GM10266 (cell line): ENCODE results near the gene OXCT2.

Source experiments
- DNase-seq: peaks from one replicate; pipeline ENCODE4 v3.0.0; 2012; ENCODE audit errors: extremely low spot score
- CTCF ChIP-seq: IDR thresholded peaks from 2 replicates; pipeline ENCODE4 v1.5.1; 2012; ENCODE audit warnings: mild to moderate bottlenecking, low read depth; ENCODE audit not compliant: control insufficient read depth, insufficient read depth; ENCODE audit errors: missing control alignments

Gene OXCT2

GRCh38 chr1:39735731-39736130 is 35.4 kb downstream of the OXCT2 start:
- no peak for DNase-seq

GRCh38 chr1:39733161-39733560 is 38.0 kb downstream of the OXCT2 start:
- DNase-seq: no peak
- TF ChIP-seq CTCF: no peak

More at GRCh38 chr1:39735731-39736130, 35.4 kb downstream of the OXCT2 start:
- TF ChIP-seq CTCF: no peak

- no peak for DNase-seq
- no peak for TF ChIP-seq CTCF
Observed at GRCh38 chr1:39732730-39733129, 38.4 kb downstream of the OXCT2 start.

- no peak for TF ChIP-seq CTCF
- no peak for DNase-seq
Observed at GRCh38 chr1:39729842-39730241, 41.3 kb downstream of the OXCT2 start.

- DNase-seq: no peak
- no peak for TF ChIP-seq CTCF
Observed at GRCh38 chr1:39729030-39729429, 42.1 kb downstream of the OXCT2 start.

GRCh38 chr1:39727932-39728317 is 43.2 kb downstream of the OXCT2 start:
- DNase-seq: no peak

More at GRCh38 chr1:39727932-39728317, 43.2 kb downstream of the OXCT2 start:
- TF ChIP-seq CTCF: no peak
